ENCODE data around the gene ESR2. TPM values are rescaled to one million over a fixed set of nuclear protein-coding genes. Genes with fewer than 3 reads are reported as not detected.
A peak's percentile ranks its signal among the peaks of the same experiment; 100 is the strongest.

Gene ESR2
- total RNA-seq, 1 donor from 2014 or later: 0.31 TPM

- Mint-ChIP-seq H3K36me3 (peaks cover 6% of the 10 kb centered on the region), H3K4me1 (peaks cover 59% of the 10 kb centered on the region), H3K27me3 (ENCODE audit: low read depth) (no peaks in the 10 kb centered on the region), H3K9me3 (no peaks in the 10 kb centered on the region), H3K4me3 (no peak overlapping the region), H3K27ac (no peak overlapping the region)
- TF ChIP-seq, protein P1, sequence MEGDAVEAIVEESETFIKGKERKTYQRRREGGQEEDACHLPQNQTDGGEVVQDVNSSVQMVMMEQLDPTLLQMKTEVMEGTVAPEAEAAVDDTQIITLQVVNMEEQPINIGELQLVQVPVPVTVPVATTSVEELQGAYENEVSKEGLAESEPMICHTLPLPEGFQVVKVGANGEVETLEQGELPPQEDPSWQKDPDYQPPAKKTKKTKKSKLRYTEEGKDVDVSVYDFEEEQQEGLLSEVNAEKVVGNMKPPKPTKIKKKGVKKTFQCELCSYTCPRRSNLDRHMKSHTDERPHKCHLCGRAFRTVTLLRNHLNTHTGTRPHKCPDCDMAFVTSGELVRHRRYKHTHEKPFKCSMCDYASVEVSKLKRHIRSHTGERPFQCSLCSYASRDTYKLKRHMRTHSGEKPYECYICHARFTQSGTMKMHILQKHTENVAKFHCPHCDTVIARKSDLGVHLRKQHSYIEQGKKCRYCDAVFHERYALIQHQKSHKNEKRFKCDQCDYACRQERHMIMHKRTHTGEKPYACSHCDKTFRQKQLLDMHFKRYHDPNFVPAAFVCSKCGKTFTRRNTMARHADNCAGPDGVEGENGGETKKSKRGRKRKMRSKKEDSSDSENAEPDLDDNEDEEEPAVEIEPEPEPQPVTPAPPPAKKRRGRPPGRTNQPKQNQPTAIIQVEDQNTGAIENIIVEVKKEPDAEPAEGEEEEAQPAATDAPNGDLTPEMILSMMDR (IDR thresholded peaks at IDR 0.05; ENCODE audit: unreplicated experiment): no peak
- peak in 1 of 2 experiments; percentile 0 for DNase-seq (ENCODE audit: low spot score in 2 of 2, unreplicated experiment in 2 of 2)
Measured at GRCh38 chr14:64201921-64202545, 92.1 kb downstream of the ESR2 start.

DNA sequence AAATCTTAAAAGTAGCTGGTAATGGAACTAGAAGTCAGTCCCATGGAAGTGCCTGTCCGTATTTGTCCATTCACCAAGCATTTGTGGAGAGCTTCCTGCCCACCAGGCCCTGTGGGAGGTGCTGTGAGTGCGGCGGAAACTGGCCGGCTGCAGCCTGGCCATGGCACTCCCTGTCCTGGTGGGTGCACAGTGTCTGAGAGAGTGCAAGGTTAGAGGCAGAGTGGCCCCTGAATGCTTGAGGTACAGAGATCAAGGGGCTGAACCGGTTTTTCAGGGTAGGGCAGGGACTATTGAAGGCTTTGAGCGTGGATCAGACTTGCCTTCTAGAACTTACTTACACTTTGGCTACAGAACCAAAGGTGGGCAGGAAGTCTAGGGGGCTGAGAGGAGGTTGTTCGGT, 92.9 kb downstream of the ESR2 start:
- H3K36me3 Mint-ChIP-seq: peaks cover 6% of the 10 kb centered on the region
- no peaks in the 10 kb centered on the region for H3K27me3 Mint-ChIP-seq (ENCODE audit: low read depth)
- TF ChIP-seq, protein P1 (IDR thresholded peaks at IDR 0.05; ENCODE audit: unreplicated experiment): no peak
- no peak for DNase-seq (ENCODE audit: low spot score in 2 of 2, unreplicated experiment in 2 of 2)
- H3K4me1 Mint-ChIP-seq: peaks cover 64% of the 10 kb centered on the region
- H3K27ac Mint-ChIP-seq: peak overlapping the region; percentile 61
- H3K4me3 Mint-ChIP-seq: no peak overlapping the region
- H3K9me3 Mint-ChIP-seq: no peaks in the 10 kb centered on the region

- Mint-ChIP-seq H3K27me3 (ENCODE audit: low read depth) (no peaks in the 10 kb centered on the region), H3K27ac (peak overlapping the region; percentile 40)
Measured at GRCh38 chr14:64200170-64200569, 94.0 kb downstream of the ESR2 start.

DNA sequence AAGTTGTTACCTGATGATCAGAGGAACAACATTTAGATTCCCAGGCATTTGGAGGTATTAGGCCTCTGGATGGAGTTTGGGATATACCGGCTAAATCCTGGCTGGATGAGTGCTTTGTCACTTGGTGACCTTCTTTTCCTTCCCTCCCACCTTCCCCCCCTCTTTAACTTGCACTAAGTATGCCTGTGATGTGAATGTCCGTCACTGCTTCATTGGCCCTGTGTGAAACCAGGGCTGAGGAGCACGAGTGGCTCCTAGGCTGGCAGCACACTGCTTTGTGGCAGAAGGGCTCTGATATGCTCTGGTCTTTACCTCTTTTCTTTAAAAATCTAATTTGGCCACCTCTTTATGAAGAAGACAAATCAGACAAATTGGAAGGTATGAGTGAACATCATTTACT, 95.7 kb downstream of the ESR2 start:
- Mint-ChIP-seq H3K4me3 (no peak overlapping the region), H3K27me3 (ENCODE audit: low read depth) (no peaks in the 10 kb centered on the region), H3K27ac (no peak overlapping the region), H3K4me1 (peaks cover 52% of the 10 kb centered on the region), H3K9me3 (no peaks in the 10 kb centered on the region), H3K36me3 (peaks cover 6% of the 10 kb centered on the region)
- no peak for DNase-seq (ENCODE audit: low spot score in 2 of 2, unreplicated experiment in 2 of 2)
- TF ChIP-seq, protein P1 (IDR thresholded peaks at IDR 0.05; ENCODE audit: unreplicated experiment): no peak

More at GRCh38 chr14:64200170-64200569, 94.0 kb downstream of the ESR2 start:
- no peak for DNase-seq (ENCODE audit: low spot score in 2 of 2, unreplicated experiment in 2 of 2)
- Mint-ChIP-seq H3K9me3 (no peaks in the 10 kb centered on the region), H3K36me3 (peaks cover 6% of the 10 kb centered on the region), H3K4me3 (no peak overlapping the region), H3K4me1 (peaks cover 68% of the 10 kb centered on the region)
- TF ChIP-seq, protein P1 (IDR thresholded peaks at IDR 0.05; ENCODE audit: unreplicated experiment): no peak

DNA sequence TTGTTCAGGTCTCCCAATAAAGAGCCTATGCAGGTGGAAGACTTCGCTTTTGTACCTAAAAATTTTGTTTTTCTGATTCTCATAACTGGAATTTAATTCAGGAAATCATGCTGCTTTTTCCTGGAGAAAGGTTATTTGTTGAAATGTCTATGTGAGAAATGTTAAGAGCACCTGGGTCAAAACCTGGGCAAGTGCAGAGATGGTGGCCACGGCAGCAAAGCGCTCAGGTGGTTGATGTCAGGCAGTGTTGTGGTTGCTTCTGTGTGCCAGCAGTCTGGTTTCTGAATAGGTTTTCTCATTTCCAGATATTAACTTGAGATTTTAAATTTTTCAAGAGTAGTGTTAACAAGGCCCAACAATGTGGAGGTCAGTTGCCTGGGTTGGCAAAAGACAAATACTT, 96.2 kb downstream of the ESR2 start:
- Mint-ChIP-seq H3K27ac (no peak overlapping the region), H3K4me1 (peaks cover 50% of the 10 kb centered on the region), H3K36me3 (peaks cover 4% of the 10 kb centered on the region), H3K9me3 (no peaks in the 10 kb centered on the region), H3K4me3 (no peak overlapping the region), H3K27me3 (ENCODE audit: low read depth) (no peaks in the 10 kb centered on the region)
- TF ChIP-seq, protein P1 (IDR thresholded peaks at IDR 0.05; ENCODE audit: unreplicated experiment): no peak
- no peak for DNase-seq (ENCODE audit: low spot score in 2 of 2, unreplicated experiment in 2 of 2)

Measured in mesothelial cell of epicardium (in vitro differentiated cells).